HTERT RPE-1 (cell line): ENCODE data around the gene GLS2.
"Not testable (repeated sequence)": the region's sequence is repeated elsewhere in the genome, so short reads cannot be mapped to it uniquely, and the experiment has no call there.

Source experiments
- in situ Hi-C: fragments of 300-500 bp; cut with MboI; formaldehyde crosslinking; loops from 4 replicates; pipeline ENCODE4 v1.14.3; 2020; ENCODE audit warnings: low sequenced_read_pairs

GLS2 gene

DNA sequence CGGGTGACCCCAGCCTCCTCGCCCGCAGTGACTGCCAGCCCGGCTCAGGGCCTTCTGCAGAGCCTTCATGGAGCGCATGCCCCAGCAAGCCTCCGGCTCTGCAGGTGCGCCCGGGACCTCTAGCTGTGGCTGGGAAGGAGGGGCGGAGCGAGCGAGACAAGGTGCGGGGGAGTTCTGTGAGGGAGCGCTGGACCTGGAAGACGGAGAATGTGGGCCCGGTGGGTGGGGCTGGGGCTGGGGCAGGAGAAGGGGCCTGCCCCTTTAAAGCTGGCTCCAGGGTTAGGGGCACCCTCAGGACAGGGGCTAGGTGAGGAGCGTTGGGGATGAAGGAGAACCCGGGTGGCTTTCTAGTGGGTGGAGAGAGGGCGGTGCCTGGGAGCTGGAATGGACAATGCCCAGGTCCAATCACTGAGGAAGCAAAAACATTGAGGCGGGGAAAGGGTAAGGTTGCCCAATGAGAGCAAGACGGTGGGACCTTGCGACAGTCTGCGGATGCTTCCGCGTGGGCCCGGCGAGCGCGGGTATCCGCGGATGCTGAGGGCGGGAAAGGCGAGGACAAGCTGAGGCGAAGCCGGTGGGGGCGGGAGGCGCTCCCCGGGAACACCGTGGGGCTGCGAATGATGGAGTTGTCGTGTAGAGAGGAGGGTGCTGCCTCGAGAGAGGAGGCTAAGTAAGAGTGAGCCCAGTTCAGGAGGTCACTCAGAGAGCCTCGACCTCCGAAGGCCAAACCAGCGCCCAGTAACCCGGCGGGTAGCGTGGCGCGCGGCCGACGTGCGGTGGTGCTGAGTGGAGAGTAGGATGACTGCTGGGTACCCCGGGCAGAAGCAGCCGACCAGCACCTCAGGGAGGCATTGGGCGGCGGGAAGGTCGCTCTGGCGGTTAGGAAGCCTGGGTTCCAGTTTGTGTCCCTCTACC, at the start of gene GLS2:
TSS of gene GLS2 (minus strand) at position 121 of the 915 bp plus-strand sequence. CDS start at position 78, 43 bp downstream.
- in situ Hi-C loops, result no loop called here

DNA sequence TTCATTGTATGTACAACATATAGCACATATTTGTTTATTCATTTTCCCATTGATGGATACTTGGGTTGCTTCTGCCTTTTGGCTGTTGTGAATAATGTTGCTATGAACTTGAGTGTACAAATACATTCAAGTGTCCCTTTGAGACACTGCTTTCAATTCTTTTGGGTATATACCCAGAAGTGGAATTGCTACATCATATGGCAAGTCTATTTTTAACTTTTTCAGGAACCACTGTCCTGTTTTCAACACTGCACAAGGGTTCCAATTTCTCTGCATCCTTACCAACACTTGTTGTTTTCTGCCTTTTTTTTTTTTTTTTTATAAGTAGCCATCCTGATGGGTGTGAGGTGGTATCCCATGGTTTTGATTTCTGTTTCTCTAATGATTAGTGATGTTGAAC, 49.6 kb upstream of the GLS2 start:
- in situ Hi-C loops, result no loop called here

DNA sequence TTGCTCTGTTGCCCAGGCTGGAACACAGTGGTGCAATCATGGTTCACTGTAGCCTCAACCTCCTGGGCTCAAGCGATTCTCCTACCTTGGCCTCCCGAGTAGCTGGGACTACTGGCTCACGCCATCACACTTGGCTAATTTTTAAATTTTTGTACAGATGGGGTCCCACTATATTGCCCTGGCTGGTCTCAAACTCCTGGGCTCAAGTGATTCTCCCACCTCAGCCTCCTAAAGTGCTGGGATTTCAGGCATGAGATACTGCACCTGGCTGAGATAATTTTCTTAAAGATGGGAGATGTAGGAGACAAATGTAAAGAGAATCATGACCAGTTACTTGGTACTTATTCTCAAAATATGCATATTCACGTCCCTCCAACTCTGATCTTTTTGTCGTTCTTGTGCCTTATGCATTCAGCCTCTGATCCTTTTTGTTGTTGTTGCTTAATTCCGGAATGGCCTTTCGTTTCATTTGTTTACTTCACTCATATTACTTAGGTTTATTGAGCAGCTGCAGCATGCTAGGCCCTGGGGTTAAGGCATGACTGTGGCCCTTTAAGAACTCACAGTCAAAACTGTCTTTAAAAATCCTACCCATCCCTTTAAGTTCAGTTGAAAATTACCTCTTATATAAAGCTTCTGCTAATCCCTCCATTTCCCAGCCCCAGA, 42.6 kb upstream of the GLS2 start:
- in situ Hi-C loops, result no loop called here

DNA sequence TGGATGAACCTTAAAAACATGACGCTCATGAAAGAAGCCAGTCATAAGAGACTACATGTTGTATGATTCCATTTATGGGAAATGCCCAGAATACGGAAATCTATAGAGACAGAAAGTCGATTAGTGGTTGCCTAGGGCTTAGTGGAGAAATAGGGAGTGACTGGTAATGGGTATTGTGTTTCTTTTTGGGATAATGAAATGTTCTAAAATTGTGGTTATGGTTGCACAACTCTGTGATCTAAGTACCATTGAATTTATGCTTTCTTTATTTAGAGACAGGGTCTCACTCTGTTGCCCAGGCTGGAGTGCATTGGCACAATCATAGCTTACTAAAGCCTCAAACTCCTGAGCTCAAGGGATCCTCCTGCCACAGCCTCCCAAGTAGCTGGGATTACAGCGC, 41.7 kb upstream of the GLS2 start:
- in situ Hi-C loops, result no loop called here

DNA sequence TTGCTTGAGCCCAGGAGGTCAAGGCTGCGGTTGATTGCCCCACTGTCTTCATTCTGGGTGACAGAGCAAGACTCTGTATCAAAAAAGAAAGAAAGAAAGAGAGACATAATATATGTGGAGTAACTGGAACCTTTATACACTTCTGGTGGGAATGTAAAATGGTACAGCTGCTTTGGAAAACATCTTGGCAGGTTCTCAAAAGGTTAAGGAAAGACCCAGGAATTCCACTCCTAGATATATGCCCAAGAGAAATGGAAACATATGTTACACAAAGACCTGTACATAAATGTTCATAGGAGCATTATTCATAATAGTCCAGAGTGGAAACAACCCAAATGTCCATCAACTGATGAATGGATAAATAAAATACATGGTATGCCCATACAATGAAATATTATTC, 40.9 kb upstream of the GLS2 start:
- in situ Hi-C loops, result no loop called here

DNA sequence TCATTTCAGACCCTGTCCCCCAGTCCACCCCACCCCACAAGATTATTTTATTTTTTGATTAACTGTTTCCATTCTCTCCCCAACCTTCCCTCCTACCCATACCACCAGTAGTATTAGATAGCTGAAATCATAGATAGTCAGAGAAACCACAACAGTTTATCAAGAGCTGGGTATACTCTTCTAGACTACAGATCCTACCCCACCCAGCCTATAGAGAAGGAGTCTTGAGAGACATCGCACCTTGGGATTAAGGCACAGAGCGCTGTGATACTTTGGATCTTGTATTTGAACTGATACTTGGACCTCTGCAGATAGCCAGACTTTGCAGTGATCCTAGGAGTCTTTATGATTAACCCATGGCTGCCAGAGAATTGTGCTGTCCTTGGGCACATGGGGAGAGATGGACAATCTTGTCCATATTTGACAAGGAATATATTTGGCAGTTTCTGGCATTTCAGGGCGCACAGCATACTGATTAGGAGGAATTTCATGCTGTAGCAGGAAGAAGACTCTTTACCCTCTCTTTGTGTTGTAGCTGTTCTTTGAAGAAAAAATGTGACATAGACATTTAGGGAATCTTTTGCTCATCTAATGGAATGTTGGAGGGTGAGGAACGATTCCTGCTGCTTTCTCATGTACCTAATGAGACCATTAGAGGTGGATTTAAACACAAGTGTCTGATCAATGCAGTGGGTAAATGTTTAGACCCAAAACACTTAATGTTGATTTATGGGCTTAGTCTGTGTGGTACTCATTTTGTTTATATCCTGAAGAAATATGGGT, 34.6 kb upstream of the GLS2 start:
- in situ Hi-C loops, result no loop called here

DNA sequence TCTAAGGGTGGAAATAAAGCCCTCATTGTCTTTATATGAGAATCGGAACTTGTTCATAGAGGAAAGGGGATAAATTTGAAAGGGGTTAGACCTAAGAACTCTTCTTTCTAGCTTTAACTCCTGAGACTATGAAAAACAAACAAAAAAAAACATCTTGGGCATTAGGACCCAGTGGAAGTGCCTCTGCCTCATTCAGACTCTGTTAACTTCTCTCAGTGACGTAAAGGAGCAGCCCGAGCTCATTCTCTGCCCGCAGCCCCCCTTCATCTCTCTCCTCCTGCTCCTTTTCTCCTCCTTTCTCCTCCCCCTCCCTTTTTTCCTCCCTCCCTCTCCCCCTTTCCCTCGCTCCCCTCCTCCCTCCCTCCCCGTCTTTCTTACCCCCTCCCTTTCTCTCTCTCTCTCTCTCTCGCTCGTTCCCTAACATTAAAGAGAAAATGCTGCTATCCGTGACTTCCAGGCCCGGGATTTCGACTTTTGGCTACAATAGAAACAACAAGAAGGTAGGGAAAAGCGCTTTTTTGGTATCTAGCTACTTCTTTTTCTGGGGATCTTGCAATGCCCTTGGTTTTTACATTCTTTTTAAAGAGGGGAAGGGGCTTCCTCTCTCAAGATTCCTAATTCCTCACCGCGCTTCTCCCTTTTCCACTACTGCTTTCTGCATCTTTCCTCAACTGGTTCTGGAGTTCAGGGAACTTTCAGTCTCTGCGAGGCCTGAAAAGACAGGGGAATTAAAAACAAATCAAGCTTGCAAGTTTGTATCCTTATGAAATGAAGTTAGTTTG, 33.8 kb upstream of the GLS2 start, which contains the start of gene RBMS2:
TSS of gene RBMS2 (plus strand) at position 231 of the 782 bp plus-strand sequence. CDS start at position 435, 204 bp downstream.
- in situ Hi-C loops, result no loop called here

DNA sequence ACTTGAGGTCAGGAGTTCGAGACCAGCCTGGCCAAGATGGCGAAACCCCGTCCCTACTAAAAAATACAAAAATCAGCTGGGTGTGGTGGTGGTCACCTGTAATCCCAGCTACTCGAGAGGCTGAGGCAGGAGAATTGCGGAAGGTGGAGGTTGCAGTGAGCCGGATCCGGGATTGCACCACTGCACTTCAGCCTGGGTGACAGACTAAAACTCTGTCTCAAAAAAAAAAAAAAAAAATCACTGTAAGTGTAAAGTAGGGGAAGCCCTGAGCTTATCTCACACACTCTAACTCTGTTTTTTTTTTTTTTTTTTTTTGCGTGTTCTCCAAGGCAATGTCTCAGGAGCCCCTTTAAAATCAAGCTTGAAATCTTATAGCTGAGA, 33.2 kb upstream of the GLS2 start:
- in situ Hi-C loops, result no loop called here

DNA sequence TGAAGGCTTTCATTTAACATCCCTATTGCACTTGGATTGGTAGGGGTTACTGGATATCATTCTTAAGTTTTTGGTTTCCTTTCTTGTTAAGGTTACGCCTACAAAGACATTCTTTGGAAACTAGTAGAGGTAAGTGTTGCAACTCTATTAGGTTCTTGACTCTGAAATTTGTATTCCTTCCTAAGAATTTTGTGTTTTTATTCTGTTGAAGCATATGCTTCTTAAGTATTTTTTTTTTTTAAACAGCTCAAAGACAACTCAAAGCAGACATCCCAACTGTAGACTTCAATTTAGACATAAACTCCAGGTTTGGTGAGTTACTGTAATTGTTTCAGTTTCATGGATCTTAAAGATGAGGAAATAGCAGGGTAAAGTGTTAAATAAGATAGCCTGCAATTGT, 32.5 kb upstream of the GLS2 start:
- in situ Hi-C loops, result no loop called here

DNA sequence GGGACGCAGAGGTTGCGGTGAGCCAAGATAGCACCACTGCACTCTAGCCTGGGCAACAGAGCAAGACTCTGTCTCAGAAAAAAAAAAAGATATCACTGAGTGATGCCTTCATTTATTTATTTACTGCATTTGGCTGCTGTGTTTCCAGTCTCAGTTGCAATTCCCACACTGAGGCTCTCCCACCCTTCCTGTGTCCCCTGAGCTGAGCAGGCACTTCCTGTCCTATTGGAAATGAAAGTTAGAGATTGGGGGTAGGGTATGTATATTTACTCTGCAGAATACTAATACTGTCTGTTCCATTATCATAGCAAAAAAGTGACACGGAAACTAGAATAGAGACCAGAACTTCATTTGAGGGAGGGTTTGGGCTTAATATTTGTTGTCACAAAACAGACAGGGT, 32.1 kb upstream of the GLS2 start:
- in situ Hi-C loops, result no loop called here

DNA sequence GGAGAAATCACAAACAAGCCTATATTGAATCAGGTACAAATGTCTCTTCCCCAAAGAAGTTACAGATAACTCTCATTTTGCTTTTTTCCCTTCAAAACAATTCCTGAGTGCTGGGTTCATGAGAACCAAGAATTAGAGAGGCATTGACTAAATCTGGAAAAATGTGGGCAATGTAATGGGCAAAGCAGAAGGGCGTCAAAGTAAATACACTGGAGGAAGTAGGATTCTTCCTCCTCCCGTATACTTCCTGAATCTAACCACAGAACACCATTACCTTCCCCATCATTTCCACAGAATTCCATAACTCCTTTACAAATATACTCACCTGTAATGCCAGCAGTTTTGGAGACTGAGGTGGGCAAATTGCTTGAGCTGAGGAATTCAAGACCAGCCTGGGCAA, 30.6 kb upstream of the GLS2 start:
- in situ Hi-C loops, result no loop called here

DNA sequence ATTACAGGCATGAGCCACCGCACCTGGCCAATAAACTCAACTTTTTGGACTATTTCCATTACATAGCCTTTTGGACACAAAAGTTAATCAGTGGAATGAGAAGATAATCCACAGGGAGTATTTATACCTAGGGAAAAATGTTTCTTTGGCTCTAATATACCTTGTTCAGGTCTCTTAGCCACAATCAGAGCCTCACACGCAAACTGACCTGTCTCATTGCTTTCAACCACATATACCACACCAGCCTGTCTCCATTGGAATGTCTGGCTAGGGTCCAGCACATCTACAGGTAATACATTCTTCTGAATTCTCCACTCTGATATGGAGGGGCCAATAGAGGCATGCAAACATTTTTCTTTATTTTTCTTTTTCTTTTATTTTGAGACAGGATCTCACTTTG, 29.9 kb upstream of the GLS2 start:
- in situ Hi-C loops, result no loop called here

DNA sequence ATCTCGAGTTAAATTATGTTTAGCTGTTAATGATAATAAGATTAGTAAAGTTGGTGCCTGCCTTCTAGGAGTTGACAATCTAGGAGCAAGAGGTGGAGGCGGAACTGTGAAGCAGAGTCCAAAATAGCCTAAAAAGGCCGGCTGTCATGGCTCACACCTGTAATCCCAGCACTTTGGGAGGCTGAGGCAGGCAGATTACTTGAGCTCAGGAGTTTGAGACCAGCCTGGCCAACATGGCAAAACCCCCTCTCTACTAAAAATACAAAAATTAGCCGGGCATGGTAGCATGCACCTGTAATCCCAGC, 26.0 kb upstream of the GLS2 start:
- in situ Hi-C loops, result not testable (repeated sequence)

DNA sequence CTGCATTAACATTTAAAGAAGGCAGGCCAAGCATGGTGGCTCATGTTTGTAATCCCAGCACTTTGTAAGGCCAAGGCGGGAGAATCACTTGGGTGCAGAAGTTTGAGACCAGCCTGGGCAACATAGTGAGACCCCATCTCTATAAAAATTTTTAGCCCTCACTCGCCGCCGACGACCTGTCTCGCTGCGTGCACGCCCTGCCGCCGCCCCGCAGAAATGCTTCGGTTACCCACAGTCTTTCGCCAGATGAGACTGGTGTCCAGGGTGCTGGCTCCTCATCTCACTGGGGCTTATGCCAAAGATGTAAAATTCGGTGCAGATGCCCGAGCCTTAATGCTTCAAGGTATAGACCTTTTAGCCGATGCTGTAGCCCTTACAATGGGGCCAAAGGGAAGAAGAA, 22.8 kb upstream of the GLS2 start:
- in situ Hi-C loops, result no loop called here

DNA sequence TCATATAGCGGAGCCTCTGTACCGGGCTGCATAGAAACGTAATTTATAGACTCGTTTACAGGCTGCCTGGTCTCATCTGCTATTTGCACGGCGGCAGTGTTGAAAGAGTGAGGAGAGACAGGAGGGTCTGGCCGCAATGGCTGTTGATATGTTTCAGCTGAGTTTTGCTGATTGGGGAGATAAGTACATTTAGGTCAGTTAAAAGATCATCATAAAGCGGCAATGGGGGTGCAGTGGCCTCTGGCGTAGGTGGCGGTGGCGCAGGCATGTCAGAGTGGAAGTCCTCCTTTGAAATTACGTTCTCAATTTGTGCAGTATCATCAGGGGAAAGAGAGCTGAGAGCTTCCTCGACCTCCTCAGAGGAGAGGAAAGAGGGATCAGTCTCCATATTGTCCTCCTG, 11.9 kb upstream of the GLS2 start:
- in situ Hi-C loops, result not testable (repeated sequence)

DNA sequence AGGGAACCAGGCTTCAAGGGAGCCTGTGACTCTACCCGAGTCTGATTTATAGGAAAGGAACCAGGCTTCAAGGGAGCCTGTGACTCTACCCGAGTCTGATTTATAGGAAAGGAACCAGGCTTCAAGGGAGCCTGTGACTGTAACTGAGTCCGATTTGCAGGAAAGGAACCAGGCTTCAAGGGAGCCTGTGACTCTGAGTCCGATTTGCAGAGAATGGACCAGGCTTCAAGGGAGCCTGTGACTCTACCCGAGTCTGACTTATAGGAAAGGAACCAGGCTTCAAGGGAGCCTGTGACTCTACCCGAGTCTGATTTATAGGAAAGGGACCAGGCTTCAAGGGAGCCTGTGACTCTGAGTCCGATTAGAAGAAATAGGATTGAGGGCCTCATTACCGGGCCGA, 11.5 kb upstream of the GLS2 start:
- in situ Hi-C loops, result not testable (repeated sequence)

DNA sequence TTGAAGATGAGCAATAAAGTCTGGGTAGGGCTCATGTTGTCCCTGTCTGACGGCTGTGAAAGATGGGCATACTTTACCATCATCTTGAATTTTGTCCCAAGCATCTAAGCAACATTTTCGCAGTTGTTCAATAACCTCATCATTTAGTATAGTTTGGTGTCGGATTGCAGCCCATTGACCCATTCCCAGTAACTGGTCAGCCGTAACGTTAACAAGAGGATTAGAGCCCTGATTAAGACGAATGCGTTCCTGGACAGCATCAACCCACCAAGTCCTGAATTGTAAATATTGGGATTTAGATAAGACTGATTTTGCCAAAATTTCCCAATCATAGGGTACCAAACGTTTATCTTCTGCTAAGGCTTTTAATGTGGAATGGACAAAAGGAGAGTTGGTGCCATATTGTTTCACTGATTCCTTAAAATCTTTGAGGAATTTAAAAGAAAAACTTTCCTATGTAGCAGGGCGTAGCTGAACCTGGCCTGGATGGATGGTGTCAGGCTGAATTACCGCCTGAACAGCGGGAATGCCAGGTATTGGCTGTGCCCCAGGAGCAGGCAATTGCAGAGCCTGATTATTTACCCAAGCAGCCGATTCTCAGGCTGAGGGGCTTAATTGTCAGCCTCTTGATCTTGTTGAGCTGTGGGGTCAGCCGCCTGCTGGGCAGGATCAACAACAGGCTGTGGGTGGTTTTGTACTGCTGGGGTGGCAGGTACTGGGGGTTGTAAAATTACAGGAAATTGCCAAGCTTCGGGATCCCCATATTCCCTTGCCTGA, 10.4 kb upstream of the GLS2 start:
- in situ Hi-C loops, result not testable (repeated sequence)

DNA sequence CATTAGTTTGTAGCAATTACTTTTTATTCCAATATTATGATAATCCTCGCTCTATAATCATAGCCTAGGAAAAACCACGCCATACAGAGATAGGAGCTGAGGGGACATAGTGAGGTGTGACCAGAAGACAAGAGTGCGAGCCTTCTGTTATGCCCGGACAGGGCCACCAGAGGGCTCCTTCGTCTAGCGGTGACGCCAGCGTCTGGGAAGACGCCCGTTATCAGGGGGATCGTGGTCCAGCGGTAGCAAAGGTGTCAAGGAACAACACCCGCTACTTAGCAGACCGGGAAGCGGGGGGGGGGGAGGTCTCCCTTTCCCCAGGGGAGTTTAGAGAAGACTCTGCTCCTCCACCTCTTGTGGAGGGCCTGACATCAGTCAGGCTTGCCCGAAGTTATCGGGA, 8.7 kb upstream of the GLS2 start:
- in situ Hi-C loops, result not testable (repeated sequence)

DNA sequence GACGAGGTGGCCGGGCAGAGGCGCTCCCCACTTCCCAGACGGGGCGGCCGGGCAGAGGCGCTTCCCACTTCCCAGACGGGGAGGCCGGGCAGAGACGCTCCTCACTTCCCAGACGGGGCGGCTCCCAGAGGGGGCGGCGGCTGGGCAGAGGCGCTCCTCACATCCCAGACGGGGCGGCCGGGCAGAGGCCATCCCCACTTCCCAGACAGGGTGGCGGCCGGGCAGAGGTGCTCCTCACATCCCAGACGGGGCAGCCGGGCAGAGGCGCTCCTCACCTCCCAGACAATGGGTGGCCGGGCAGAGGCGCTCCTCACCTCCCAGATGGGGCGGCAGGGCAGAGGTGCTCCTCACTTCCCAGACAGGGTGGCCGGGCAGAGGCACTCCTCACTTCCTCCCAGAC, 6.5 kb upstream of the GLS2 start:
- in situ Hi-C loops, result not testable (repeated sequence)

DNA sequence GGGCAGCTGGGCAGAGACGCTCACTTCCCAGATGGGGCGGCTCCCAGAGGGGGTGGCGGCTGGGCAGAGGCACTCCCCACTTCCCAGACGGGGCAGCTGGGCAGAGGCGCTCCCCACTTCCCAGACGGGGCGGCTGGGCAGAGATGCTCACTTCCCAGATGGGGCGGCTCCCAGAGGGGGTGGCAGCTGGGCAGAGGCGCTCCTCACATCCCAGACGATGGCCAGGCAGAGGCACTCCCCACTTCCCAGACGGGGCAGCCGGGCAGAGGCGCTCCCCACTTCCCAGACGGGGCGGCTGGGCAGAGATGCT, 6.1 kb upstream of the GLS2 start:
- in situ Hi-C loops, result not testable (repeated sequence)
